Epithelial cell of esophagus (primary cell): ENCODE data around the gene WASF3.

Experiments
- DNase-seq: peaks from one replicate; pipeline ENCODE4 v3.0.0; 2010; ENCODE audit warnings: low read depth
- H3K4me3 ChIP-seq: 2 replicates; pipeline ENCODE4 v1.5.1; 2011; ENCODE audit warnings: mild to moderate bottlenecking, low read length, control low read depth
- TF ChIP-seq, protein P1 (sequence below): IDR thresholded peaks from 2 replicates; pipeline ENCODE4 v1.5.1; 2011; ENCODE audit warnings: low read depth, mild to moderate bottlenecking, low read length, control low read depth, inconsistent platforms; ENCODE audit not compliant: insufficient read depth; ENCODE audit errors: missing control alignments

WASF3 gene

DNA sequence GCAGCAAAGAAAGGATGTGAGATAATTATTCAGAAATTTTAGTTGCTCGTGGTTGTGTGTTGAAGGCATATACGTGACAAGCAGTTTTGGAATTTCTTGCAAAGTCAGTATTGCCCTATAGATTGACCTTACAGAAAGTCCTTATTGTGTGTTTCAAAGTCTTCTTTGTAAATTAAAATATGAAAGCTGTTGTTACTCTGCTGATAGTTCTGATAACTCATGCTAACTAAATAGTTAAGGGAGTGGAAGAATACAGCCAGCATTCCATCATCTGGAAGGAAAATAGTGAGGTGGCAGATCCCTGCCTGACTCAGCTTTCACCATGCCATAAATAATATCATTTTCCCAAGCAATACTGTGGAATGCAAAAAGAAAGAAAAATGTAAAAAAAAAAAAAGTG is 27.2 kb downstream of the WASF3 start:
- H3K4me3 ChIP-seq, result no peak overlapping the region
- TF ChIP-seq, protein P1, sequence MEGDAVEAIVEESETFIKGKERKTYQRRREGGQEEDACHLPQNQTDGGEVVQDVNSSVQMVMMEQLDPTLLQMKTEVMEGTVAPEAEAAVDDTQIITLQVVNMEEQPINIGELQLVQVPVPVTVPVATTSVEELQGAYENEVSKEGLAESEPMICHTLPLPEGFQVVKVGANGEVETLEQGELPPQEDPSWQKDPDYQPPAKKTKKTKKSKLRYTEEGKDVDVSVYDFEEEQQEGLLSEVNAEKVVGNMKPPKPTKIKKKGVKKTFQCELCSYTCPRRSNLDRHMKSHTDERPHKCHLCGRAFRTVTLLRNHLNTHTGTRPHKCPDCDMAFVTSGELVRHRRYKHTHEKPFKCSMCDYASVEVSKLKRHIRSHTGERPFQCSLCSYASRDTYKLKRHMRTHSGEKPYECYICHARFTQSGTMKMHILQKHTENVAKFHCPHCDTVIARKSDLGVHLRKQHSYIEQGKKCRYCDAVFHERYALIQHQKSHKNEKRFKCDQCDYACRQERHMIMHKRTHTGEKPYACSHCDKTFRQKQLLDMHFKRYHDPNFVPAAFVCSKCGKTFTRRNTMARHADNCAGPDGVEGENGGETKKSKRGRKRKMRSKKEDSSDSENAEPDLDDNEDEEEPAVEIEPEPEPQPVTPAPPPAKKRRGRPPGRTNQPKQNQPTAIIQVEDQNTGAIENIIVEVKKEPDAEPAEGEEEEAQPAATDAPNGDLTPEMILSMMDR, result no peak

DNA sequence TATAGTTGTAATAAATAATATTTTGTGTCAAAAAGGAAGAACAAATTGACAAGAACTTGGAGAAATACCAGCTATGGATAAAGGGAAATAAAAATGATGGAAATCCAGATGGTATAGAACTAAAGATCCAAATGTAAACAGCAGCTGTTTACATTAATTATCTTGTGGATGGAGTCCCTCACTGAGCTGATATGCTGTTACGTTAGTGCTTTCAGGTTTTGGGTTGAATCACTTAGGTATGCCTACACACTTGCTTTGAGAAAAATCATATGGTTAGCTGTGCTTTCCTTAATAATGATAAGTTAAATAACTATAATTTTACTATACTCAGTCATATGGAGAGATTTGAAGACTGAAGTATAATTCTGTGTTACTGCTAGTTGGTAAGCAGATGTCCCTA is 27.7 kb downstream of the WASF3 start:
- no peak for DNase-seq
- no peak overlapping the region for H3K4me3 ChIP-seq
- TF ChIP-seq, protein P1, result no peak

More for the DNA sequence above, 27.2 kb downstream of the WASF3 start:
- DNase-seq, result no peak

DNA sequence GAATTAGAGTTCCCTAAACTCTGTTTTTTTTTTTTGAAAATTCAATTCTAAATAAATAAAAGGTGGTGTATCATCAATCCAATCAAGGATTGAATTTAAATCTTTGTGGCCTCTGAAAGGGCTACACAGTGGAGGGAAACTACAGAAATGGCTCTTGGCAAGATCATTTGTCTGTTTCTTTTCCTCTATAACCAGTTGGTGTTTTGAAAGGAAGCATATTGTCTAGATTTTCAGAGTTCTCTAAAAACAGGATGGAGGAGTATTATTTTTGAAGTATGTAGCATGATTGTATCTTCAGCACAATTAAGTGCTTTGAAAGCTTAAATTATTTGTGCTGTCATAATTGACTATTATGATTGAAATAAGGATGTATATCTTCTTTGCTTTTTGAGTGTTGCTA is 29.8 kb downstream of the WASF3 start:
- H3K4me3 ChIP-seq, result no peak overlapping the region
- DNase-seq, result no peak
- TF ChIP-seq, protein P1, result no peak

DNA sequence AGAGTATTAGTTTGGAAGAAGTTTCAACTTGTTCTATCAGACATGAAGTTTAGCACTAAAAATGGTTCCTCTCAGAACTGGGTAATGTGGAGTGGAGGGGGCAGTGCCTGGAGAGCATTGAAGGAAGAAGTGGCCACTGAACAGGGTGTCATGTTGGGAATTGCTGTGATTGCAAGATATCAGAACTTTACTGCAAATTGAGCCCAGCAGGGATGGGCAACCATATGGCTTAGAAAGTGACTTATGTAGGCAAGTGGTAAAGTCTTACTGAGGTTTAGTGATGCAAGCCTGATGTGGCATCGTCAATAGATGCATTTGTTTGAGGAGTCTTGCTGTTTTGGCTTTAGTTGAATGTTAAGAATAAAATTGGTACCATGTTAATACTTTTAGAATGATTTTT is 31.7 kb downstream of the WASF3 start:
- no peak for DNase-seq
- TF ChIP-seq, protein P1, result no peak
- H3K4me3 ChIP-seq, result no peak overlapping the region

DNA sequence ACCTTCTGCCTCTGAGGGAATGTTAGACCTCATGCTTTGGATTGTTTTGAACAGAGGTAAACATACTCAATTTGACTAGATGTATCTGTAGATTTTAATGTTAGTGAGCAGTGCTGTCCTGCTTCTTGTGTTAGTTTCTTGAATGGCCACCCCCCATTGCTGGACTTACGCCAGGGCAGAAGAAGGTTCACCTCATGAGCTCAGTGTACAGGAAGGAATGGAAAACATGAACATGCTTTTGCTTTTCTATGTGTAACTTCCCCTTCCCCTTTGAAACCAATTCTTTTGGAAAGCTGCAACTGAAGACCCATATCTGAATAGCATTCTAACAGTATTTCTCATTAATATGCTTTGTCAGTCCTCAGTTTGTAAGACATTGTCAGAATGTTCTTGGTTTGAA is 32.3 kb downstream of the WASF3 start:
- TF ChIP-seq, protein P1, result no peak
- DNase-seq, result no peak
- no peak overlapping the region for H3K4me3 ChIP-seq

DNA sequence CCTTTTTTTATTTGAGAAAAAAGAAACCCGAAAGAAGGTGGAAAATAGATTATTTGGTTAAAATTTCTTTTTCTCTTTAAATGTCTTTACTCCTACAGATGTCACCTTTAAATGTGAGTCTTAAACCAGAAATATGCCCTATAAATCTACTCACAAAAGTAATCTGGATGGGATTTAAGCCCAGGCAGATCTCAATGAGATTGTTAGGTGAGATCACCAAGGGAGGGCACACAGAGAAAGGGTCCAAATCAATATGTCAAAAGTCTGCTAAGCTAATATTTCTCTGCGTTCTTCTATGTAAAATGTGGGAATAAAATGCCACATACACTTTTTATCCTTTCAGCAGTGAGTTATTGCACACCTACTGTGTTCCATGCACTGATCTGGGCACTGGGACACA is 32.9 kb downstream of the WASF3 start:
- no peak overlapping the region for H3K4me3 ChIP-seq
- TF ChIP-seq, protein P1, result no peak
- DNase-seq, result no peak

DNA sequence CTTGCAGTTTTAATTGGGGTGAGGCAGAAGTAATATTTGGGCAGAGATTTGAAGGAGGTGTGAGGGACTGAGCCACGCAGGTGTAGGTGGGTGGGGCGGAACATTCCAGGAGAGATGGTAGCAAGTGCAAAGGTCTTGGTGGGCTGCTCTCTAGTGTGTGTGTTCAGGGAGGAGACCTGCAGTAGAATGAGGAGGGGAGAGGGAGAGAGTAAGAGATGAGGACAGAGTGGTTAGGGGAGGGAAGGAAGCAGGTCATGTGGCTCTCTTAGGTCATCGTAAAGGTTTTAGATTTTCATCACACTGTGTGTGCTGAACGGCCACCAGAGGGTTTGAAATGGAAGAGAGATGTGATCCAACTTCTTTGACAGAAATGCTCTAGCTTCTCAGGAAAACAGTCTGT is 33.5 kb downstream of the WASF3 start:
- DNase-seq, result no peak
- TF ChIP-seq, protein P1, result no peak
- H3K4me3 ChIP-seq, result no peak overlapping the region
